ENCODE measurements around the gene CLPSL2.

CLPSL2 gene

GRCh38 chr6:35787266-35788218 is 11.1 kb downstream of the CLPSL2 start:
- DNase-seq: no peak

DNA sequence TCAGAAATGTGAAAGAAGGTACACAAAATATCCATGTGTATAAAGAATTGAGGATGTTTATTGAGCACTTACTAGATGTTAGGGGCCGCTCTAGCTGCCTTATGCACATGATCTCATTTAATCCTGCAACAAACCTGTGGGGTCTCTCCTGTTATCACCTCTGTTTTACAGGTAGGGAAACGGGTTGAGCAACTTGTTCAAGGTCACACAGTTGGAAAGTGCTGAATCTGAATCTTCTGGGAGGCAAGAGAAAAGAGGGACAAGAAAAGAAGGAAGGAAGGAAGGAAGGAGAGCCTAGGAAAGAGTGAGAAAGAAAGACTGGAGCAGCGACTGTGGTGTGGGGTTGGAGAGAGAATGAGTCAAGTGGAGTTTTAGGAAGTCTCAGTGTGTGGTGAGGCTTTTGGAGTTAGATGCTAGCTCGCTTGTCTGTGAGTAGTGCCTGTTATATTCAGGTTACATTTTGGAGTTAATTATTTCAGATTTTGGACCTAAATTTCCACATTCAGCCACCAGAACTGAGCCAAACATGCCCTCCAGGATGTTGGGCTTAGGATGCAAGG is 12.1 kb downstream of the CLPSL2 start:
- DNase-seq: no peak

- DNase-seq: no peak
Measured at GRCh38 chr6:35790683-35791082, 14.3 kb downstream of the CLPSL2 start.

DNA sequence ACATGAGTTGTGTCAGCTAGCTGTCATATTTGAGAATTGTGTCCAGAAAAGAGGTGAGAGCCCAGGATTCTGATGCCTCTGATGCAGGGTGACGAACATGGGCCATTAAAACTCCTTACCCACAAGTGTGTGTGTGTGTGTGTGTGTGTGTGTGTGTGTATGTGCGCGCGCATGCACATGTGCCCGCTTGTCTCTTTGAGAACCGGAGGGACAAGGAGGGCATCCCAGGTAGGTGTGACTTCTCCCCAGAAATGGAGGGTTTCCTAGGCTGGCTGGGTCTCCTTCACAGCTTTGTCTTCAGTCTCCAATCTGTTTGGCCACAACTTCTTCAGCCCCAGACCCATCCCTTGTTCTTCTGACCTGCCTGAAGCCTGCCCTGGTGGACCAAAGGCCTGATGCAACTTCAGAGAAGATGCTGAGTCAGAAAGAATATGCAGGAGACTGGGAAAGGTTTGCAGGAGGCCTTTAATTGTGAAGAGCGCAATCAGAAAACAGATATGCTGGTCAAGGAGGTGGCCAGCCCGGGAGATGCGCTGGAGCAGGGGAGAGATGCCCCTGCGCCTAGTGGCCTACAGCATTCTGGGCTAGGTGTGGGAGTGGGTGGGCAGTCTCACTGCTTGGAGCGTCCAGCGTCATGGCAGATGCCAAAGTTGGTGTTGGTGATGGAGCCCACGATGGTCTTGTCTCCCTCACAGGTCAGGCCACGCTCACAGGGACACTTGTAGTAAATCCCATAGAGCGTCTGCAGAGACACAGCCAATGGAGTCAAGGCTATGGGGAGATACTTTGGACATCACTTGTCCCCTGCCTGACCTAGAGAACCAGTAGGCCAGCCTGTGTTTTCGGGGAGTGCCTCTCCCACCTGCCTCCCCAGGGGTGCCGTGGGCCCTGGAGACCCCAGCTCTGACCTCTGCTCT is 18.4 kb downstream of the CLPSL2 start:
- no peak for DNase-seq

DNA sequence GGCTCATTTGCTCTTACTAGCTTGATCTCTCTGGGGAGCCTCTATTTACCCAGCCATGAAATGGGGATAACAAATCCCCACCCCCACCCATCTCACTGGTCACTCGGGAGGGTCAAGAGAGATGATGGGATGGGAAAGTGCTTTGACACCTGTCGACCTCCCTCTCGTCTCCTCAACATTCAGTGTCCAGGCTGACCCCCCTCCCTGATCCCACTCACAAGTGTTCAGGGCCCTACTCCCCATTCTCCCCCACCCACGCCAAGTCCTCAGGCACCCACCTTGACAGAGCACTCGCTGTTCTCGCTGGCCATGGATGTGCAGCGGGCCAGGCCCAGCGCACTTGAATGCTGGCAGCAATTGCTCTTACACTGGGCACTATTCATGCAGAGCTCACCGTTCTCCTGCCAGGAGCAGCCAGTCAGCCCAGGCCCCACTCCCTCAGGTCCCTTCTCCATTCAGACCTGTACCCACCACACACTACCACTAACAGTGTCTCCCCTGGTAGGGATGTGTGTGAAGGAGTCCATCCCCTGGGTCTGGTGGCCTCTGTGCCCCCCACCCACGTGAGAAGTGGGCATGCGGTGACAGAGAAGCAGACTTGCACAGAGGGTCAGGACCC is 19.2 kb downstream of the CLPSL2 start:
- no peak for DNase-seq

GRCh38 chr6:35796236-35796635 is 19.8 kb downstream of the CLPSL2 start:
- no peak for DNase-seq

DNA sequence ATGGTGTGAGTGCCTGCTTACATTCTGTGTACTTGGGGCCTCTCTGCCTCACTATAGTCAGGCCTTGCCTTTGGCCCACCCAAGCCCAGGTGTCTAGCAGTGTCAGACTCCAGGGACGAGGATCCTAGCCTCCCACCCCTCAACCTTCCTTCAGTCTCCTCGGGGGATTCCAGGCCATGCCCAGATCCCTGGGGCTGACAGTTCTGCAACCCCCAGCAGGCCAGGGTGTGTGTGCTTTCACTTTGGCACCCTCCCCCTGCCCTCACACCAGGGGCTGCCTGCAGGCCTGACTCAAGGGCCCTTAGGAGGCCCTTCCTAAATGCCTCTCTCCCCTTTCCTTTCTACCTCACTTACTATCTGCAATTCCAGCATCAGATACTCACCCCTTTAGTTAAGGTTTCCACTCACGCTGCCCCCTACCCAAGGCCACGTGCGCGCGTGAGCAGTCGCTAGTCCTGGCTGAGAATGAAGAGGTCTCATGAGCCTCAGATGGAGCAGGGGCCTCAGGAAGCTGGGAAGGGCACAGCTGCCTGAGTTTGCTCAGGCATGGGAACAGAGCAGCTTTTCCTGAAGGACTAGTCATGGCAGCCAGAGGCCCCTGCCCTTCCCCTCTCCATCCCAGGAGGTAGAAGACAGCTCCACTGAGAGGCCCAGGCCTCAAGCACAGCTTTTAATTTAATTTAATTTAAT is 21.6 kb downstream of the CLPSL2 start:
- DNase-seq: no peak

GRCh38 chr6:35798706-35799105 is 22.3 kb downstream of the CLPSL2 start:
- no peak for DNase-seq

DNA sequence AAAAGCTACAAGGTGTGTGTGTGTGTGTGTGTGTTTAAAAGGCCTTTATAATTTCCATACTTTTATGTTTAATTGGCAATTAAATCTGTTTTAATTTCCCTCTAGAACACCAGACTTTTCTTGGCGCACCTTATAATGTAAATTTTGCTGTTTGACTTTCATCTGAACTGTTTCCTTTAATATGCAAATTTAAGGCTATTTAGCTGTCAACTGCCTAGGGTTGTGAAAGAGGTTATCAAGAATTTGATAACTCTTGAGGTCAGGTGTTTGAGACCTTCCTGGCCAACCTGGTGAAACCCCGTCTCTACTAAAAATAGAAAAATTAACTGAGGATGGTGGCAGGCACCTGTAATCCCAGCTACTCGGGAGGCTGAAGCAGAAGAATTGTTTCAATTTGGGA is 24.8 kb downstream of the CLPSL2 start:
- no peak for DNase-seq

GRCh38 chr6:35804996-35805736 is 28.8 kb downstream of the CLPSL2 start, which contains the start of gene LHFPL5:
TSS of gene LHFPL5 (plus strand) at chr6:35805352. CDS start at chr6:35805671, 319 bp downstream.
- DNase-seq: peak; percentile 18 to 29

DNA sequence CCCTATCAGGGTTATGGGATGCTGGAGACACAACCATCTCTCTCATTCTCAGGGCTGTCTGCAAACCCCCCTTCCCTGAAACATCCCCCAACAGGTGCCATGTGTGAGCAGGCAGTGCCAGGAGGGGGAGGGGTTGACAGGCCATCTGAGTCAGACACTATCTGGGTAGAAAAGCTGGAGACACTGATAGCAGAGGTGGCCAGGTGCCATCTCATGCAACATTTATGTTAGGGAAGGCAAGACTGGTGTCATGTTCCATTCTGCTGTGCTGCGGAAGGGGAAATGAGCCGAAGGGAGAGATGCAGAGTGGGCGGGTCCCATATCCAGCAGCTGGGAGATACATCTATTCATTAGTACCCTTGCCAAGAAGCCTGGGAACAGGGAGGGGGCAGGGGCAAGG is 32.3 kb downstream of the CLPSL2 start:
- no peak for DNase-seq

DNA sequence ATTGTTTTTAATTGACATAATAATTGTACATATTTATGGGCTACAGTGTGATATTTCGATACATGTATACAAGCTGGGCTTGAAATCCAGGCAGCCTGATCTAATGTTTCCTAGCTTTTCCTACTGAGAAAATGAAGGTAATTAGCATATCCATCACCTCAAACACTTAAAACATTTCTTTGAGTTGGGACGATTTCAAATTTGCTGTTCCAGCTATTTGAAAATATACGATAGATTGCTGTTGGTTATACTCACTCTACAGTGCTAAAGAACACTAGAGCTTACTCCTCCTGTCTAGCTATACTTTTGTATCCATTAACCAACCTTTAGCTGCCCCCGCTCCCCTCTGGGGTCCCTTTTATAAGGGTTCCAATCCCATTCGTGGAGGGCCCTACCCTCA is 33.4 kb downstream of the CLPSL2 start:
- DNase-seq: no peak

DNA sequence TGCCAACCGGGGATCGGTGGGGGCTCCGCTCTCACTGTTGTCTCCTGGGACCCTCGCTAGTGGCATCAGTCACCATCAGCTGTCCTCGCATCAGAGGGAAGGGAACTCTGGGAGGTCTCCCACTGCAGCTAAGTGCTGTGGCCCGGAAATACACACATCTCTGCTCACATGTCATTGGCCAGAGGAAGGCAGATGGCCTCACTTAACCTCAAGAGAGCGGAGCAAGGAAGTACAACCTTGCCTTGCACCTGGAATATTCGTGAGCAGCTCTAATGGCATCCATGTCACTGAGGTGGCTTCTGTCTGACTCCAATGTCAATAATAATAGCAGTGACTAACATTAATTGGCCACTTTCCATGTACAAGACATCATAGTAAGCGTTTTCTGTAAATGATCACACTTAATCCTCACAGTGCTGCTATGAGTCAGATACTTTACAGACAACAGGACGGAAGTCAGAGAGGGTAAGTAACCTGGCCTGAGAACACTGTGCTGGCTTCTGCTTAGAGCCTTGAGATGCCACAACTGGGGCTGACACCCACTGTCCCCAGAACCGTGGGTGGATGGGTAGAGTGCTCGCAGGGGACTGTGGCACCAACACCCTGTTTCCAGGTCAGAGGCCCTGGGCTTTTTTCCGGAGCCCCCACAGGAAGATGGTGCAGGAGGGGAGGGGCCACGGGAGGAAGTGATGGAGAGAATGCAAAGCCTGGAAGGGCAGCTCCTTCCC is 34.7 kb downstream of the CLPSL2 start:
- no peak for DNase-seq

- no peak for DNase-seq
Measured at GRCh38 chr6:35811699-35811995, 35.2 kb downstream of the CLPSL2 start.

- no peak for DNase-seq
Measured at GRCh38 chr6:35817515-35817914, 41.1 kb downstream of the CLPSL2 start.

- no peak for DNase-seq
Measured at GRCh38 chr6:35823601-35824000, 47.2 kb downstream of the CLPSL2 start.

DNA sequence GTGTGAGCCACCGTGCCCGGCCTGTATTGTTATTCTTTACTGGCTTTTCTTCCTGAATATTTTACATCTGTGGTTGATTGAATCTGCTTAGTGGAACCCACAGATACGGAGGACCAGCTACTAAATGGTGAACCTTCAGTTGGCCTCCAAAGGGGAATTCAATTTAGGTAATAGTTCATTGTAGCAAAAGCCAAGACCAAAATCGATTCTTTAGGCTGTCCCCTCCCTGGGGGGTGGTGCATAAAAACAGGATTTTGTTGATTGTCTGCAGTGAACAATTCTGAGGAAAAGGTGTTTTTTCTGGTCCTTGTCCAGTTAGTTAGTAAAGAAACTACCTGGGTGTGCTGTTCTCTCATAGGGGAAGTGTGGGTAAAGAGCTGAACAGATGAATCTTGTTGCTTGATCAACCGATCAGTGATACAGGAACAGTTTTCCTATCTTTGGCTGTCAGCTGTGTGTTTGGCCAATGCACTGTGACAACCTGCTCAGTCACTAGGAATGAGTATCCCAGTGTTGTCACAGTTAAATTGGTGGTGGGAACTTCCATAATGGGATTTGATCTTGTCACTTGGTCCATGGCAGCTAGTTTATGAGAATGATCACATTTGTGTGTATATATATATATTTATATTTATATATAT is 48.3 kb downstream of the CLPSL2 start:
- no peak for DNase-seq

Data from activated CD4-positive, alpha-beta T cell treated with anti-CD3 and anti-CD28 coated beads for 4 hours (primary cell).